ENCODE measurements around the gene TRIP12.

DNA sequence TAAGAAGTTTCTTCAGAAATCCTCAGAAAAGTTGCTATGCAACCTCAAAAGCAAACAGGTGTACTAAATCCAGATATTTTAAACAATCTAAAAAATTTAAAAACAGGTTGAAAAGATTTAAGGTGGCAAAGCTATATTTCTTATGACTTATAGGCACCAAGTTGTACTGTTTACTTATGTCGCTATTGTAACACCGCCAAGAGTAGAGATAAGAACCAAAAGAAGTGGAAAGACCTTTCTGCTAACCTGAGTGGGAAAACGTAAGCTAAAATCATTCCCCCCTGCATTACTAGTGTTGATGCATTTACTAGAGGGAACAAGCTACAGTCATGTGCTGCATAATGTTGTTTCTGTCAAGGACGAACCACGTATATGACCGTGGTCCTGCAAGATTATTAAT lies 83.1 kb downstream of the TRIP12 start:
- TF ChIP-seq, protein P1, sequence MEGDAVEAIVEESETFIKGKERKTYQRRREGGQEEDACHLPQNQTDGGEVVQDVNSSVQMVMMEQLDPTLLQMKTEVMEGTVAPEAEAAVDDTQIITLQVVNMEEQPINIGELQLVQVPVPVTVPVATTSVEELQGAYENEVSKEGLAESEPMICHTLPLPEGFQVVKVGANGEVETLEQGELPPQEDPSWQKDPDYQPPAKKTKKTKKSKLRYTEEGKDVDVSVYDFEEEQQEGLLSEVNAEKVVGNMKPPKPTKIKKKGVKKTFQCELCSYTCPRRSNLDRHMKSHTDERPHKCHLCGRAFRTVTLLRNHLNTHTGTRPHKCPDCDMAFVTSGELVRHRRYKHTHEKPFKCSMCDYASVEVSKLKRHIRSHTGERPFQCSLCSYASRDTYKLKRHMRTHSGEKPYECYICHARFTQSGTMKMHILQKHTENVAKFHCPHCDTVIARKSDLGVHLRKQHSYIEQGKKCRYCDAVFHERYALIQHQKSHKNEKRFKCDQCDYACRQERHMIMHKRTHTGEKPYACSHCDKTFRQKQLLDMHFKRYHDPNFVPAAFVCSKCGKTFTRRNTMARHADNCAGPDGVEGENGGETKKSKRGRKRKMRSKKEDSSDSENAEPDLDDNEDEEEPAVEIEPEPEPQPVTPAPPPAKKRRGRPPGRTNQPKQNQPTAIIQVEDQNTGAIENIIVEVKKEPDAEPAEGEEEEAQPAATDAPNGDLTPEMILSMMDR (IDR thresholded peaks at IDR 0.05; ENCODE audit: low read depth, low read length): no peak
- no peak for TF ChIP-seq EZH2phosphoT487 (IDR thresholded peaks at IDR 0.05; ENCODE audit: low read depth)

Data from OCI-LY3 (cell line).